Left ventricle myocardium inferior (tissue), 1 donor: Measurements from ENCODE around the gene GSG1L. TPM values are rescaled to one million over a fixed set of nuclear protein-coding genes. Genes with fewer than 3 reads are reported as not detected.

Experiments used
- DNase-seq: peaks from one replicate; pipeline ENCODE4 v3.0.0-alpha.2; 2020
- H3K27ac ChIP-seq: fragments of 200-600 bp; replicated peaks from 2 replicates; pipeline ENCODE4 v1.8.0; 2021
- H3K27me3 ChIP-seq: fragments of 200-600 bp; 2 replicates; pipeline ENCODE4 v1.8.0; 2021; ENCODE audit warnings: low read depth
- H3K36me3 ChIP-seq: fragments of 200-600 bp; 2 replicates; pipeline ENCODE4 v1.8.0; 2021
- H3K4me1 ChIP-seq: fragments of 200-600 bp; 2 replicates; pipeline ENCODE4 v1.8.0; 2021
- H3K4me3 ChIP-seq: fragments of 200-600 bp; 2 replicates; pipeline ENCODE4 v1.8.0; 2021; ENCODE audit warnings: mild to moderate bottlenecking, moderate library complexity
- H3K9me3 ChIP-seq: fragments of 200-600 bp; replicated peaks from 2 replicates; pipeline ENCODE4 v1.8.0; 2021
- CTCF ChIP-seq: fragments of 200-600 bp; IDR thresholded peaks from 2 replicates; pipeline ENCODE4 v1.8.0; 2021; ENCODE audit warnings: antibody characterized with exemption, mild to moderate bottlenecking, borderline replicate concordance
- intact Hi-C: fragments of 100-400 bp; cut with micrococcal nuclease; formaldehyde crosslinking; loops from one replicate; pipeline ENCODE4 v1.11.0; 2022
- total RNA-seq: library from RNA; stranded (reverse); fragmentation: NEBNext Ultra II Directional; extraction: Animal tissue kit (Norgen Biotek cat#: 25700); gene quantifications from one replicate; pipeline ENCODE4 v1.2.1, GENCODE V29; 2021
- donor health status: DM: no; HTN: yes; CAD: no; lungs with severe emphysema.

The GSG1L gene
- total RNA-seq, 1 donor from 2014 or later = 3.4 TPM

GRCh38 chr16:27952811-27953210 lies 110.7 kb downstream of the GSG1L start:
- intact Hi-C loops = no loop called here
- H3K9me3 ChIP-seq = peaks cover 35% of the 10 kb centered on the region
- no peak for TF ChIP-seq CTCF
- H3K4me3 ChIP-seq = no peak overlapping the region
- no peaks in the 10 kb centered on the region for H3K4me1 ChIP-seq
- no peak overlapping the region for H3K27ac ChIP-seq
- no peak for DNase-seq
- H3K27me3 ChIP-seq = peaks cover 38% of the 10 kb centered on the region
- no peaks in the 10 kb centered on the region for H3K36me3 ChIP-seq

GRCh38 chr16:27951489-27952120 lies 111.9 kb downstream of the GSG1L start:
- Histone ChIP-seq H3K36me3 (no peaks in the 10 kb centered on the region), H3K4me3 (no peak overlapping the region), H3K27me3 (peaks cover 38% of the 10 kb centered on the region), H3K9me3 (peaks cover 23% of the 10 kb centered on the region), H3K4me1 (no peaks in the 10 kb centered on the region), H3K27ac (no peak overlapping the region)
- no peak for TF ChIP-seq CTCF
- no peak for DNase-seq
- intact Hi-C loops = no loop called here

- no peaks in the 10 kb centered on the region for H3K36me3 ChIP-seq
- H3K27ac ChIP-seq = no peak overlapping the region
- peaks cover 10% of the 10 kb centered on the region for H3K9me3 ChIP-seq
- no peak for TF ChIP-seq CTCF
- intact Hi-C loops = no loop called here
- no peak overlapping the region for H3K4me3 ChIP-seq
- H3K4me1 ChIP-seq = no peaks in the 10 kb centered on the region
- peaks cover 47% of the 10 kb centered on the region for H3K27me3 ChIP-seq
- no peak for DNase-seq
These were observed 113.2 kb downstream of the GSG1L start for GRCh38 chr16:27950206-27950887.

- Histone ChIP-seq H3K4me3 (no peak overlapping the region), H3K27me3 (peaks cover 57% of the 10 kb centered on the region), H3K9me3 (no peaks in the 10 kb centered on the region), H3K27ac (no peak overlapping the region), H3K36me3 (no peaks in the 10 kb centered on the region), H3K4me1 (no peaks in the 10 kb centered on the region)
- DNase-seq = no peak
- intact Hi-C loops = no loop called here
- TF ChIP-seq CTCF = no peak
These were observed 115.8 kb downstream of the GSG1L start for GRCh38 chr16:27947696-27948095.

GRCh38 chr16:27945233-27945973 lies 118.1 kb downstream of the GSG1L start:
- DNase-seq = no peak
- intact Hi-C loops = no loop called here

More at GRCh38 chr16:27945233-27945973, 118.1 kb downstream of the GSG1L start:
- H3K4me1 ChIP-seq = no peaks in the 10 kb centered on the region
- H3K27me3 ChIP-seq = peaks cover 51% of the 10 kb centered on the region
- no peaks in the 10 kb centered on the region for H3K36me3 ChIP-seq
- no peak overlapping the region for H3K4me3 ChIP-seq
- H3K27ac ChIP-seq = no peak overlapping the region
- H3K9me3 ChIP-seq = no peaks in the 10 kb centered on the region
- no peak for TF ChIP-seq CTCF
